Suprapubic skin (tissue), 4 donors: Measurements from ENCODE around the gene TSPAN32. TPM values are rescaled to one million over a fixed set of nuclear protein-coding genes. Genes with fewer than 3 reads are reported as not detected.

Experiments
- DNase-seq, 2 donors: peaks; one replicate each; pipeline ENCODE4 v3.0.0-alpha.2; 2019; ENCODE audit warnings: low spot score in 2 of 2
- H3K27ac ChIP-seq: fragments of 200-600 bp; sonication (generic); one replicate; pipeline ENCODE4 v1.5.1; 2019
- H3K27me3 ChIP-seq: fragments of 200-600 bp; sonication (generic); one replicate; pipeline ENCODE4 v1.5.1; 2019
- H3K36me3 ChIP-seq: fragments of 200-600 bp; sonication (generic); one replicate; pipeline ENCODE4 v1.5.1; 2019
- H3K4me1 ChIP-seq: fragments of 200-600 bp; sonication (generic); one replicate; pipeline ENCODE4 v1.5.1; 2019
- H3K4me3 ChIP-seq: fragments of 200-600 bp; sonication (generic); one replicate; pipeline ENCODE4 v1.5.1; 2019; ENCODE audit warnings: mild to moderate bottlenecking
- H3K9me3 ChIP-seq: fragments of 200-600 bp; sonication (generic); one replicate; pipeline ENCODE4 v1.5.1; 2019
- CTCF ChIP-seq, 2 donors: fragments of 200-600 bp in 1 of 2; fragments of 450-650 bp in 1 of 2; sonication (generic) in 1 of 2; IDR thresholded peaks; one replicate each; pipeline ENCODE4 v1.5.1; 2016 to 2019; ENCODE audit warnings: antibody characterized with exemption in 2 of 2, mild to moderate bottlenecking in 1 of 2, moderate library complexity in 1 of 2
- EP300 ChIP-seq: sonication (generic); formaldehyde crosslinking; IDR thresholded peaks from one replicate; pipeline ENCODE4 v1.6.1; 2017; ENCODE audit warnings: antibody characterized with exemption
- POLR2A ChIP-seq, 2 donors: fragments of 450-650 bp; IDR thresholded peaks; one replicate each; pipeline ENCODE4 v1.6.1; 2017; ENCODE audit warnings: antibody characterized with exemption in 2 of 2, mild to moderate bottlenecking in 2 of 2, moderate library complexity in 2 of 2
- POLR2AphosphoS5 ChIP-seq, 3 donors: sonication (generic); formaldehyde crosslinking; IDR thresholded peaks; one replicate each; pipeline ENCODE4 v1.6.1; 2017; ENCODE audit warnings: antibody characterized with exemption in 3 of 3
- WGBS: methylation state at CpG from one replicate; pipeline ENCODE4 v1.1.5; 2018; 5-methylcytosine and 5-hydroxymethylcytosine counted together
- total RNA-seq, 4 donors: library from RNA; depleted of rRNA; stranded (reverse); fragments of >200 nt; gene quantifications; one replicate each; pipeline ENCODE4 v1.1.0, GENCODE V29; 2016

Gene TSPAN32
- total RNA-seq, 4 donors from 2014 or later, result 0.26 to 4.3 TPM; not detected in 2

- 89% methylated on average over 7 of the region's 7 CpGs for WGBS
- DNase-seq, result peak in 1 of 2 donors; percentile 43
- no peaks in the 10 kb centered on the region for H3K9me3 ChIP-seq
- TF ChIP-seq POLR2A (IDR thresholded peaks at IDR 0.05) (no peak), CTCF (IDR thresholded peaks at IDR 0.05) (no peak), POLR2AphosphoS5 (IDR thresholded peaks at IDR 0.05) (no peak), EP300 (no peak)
- no peak overlapping the region for H3K27ac ChIP-seq
- H3K36me3 ChIP-seq, result no peaks in the 10 kb centered on the region
- no peak overlapping the region for H3K4me3 ChIP-seq
- H3K4me1 ChIP-seq, result peaks cover 35% of the 10 kb centered on the region
- H3K27me3 ChIP-seq, result peaks cover 45% of the 10 kb centered on the region
Measured at GRCh38 chr11:2272946-2273280, 28.9 kb upstream of the TSPAN32 start.

GRCh38 chr11:2273311-2273710 is 28.5 kb upstream of the TSPAN32 start:
- no peak overlapping the region for H3K27ac ChIP-seq
- H3K27me3 ChIP-seq, result peaks cover 41% of the 10 kb centered on the region
- TF ChIP-seq EP300 (no peak), CTCF (IDR thresholded peaks at IDR 0.05) (no peak), POLR2A (IDR thresholded peaks at IDR 0.05) (no peak), POLR2AphosphoS5 (IDR thresholded peaks at IDR 0.05) (no peak)
- whole genome bisulfite sequencing, result 87% methylated on average over 15 of the region's 15 CpGs
- no peaks in the 10 kb centered on the region for H3K9me3 ChIP-seq
- no peak overlapping the region for H3K4me3 ChIP-seq
- no peak for DNase-seq
- H3K4me1 ChIP-seq, result peaks cover 31% of the 10 kb centered on the region
- H3K36me3 ChIP-seq, result no peaks in the 10 kb centered on the region

DNA sequence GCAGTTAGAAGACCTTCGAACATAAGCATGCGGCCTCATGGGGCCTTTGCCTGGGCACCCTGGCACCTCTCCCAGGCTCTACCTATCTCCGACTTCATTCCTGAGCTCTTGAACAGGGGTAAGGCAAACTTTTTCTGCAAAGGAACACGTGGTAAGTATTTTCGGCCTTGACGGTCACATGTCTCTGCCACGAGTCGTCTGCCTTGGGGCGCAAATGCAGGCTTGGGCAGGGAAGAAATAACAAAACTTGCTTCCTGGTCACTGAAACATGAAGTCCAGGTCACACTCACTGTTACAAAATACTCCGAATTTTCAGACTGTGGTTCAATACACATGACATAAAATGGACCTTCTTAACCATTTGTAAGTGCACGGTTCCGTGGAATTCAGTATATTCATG is 28.0 kb upstream of the TSPAN32 start:
- no peak for TF ChIP-seq EP300
- no peak for TF ChIP-seq POLR2A (IDR thresholded peaks at IDR 0.05)
- TF ChIP-seq CTCF (IDR thresholded peaks at IDR 0.05), result no peak
- TF ChIP-seq POLR2AphosphoS5 (IDR thresholded peaks at IDR 0.05), result no peak
- Histone ChIP-seq H3K4me3 (no peak overlapping the region), H3K27ac (no peak overlapping the region), H3K36me3 (no peaks in the 10 kb centered on the region), H3K9me3 (no peaks in the 10 kb centered on the region), H3K27me3 (peaks cover 36% of the 10 kb centered on the region), H3K4me1 (peaks cover 26% of the 10 kb centered on the region)
- WGBS, result 83% methylated on average over 12 of the region's 12 CpGs
- DNase-seq, result no peak

GRCh38 chr11:2275334-2276279 is 26.2 kb upstream of the TSPAN32 start:
- TF ChIP-seq CTCF (IDR thresholded peaks at IDR 0.05) (no peak), EP300 (no peak), POLR2A (IDR thresholded peaks at IDR 0.05) (no peak)
- peaks cover 8% of the 10 kb centered on the region for H3K4me1 ChIP-seq
- no peaks in the 10 kb centered on the region for H3K36me3 ChIP-seq
- no peak overlapping the region for H3K27ac ChIP-seq
- no peak overlapping the region for H3K4me3 ChIP-seq
- peak in 1 of 2 donors; percentile 70 for DNase-seq
- 93% methylated on average over 28 of the region's 30 CpGs for WGBS
- H3K27me3 ChIP-seq, result peaks cover 18% of the 10 kb centered on the region
- H3K9me3 ChIP-seq, result no peaks in the 10 kb centered on the region

- H3K4me1 ChIP-seq, result no peaks in the 10 kb centered on the region
- H3K27me3 ChIP-seq, result peaks cover 10% of the 10 kb centered on the region
- no peaks in the 10 kb centered on the region for H3K36me3 ChIP-seq
- WGBS, result 88% methylated on average over 14 of the region's 14 CpGs
- TF ChIP-seq POLR2AphosphoS5 (IDR thresholded peaks at IDR 0.05), result no peak
- no peak for TF ChIP-seq POLR2A (IDR thresholded peaks at IDR 0.05)
- no peak for TF ChIP-seq EP300
- TF ChIP-seq CTCF (IDR thresholded peaks at IDR 0.05), result no peak
- DNase-seq, result peak in 1 of 2 donors; percentile 38
- no peak overlapping the region for H3K27ac ChIP-seq
- no peaks in the 10 kb centered on the region for H3K9me3 ChIP-seq
- no peak overlapping the region for H3K4me3 ChIP-seq
Measured at GRCh38 chr11:2276280-2277007, 25.4 kb upstream of the TSPAN32 start.
